KBM-7 (cell line): Measurements from ENCODE around the gene GLTP.
"Not testable (repeated sequence)": the region's sequence is repeated elsewhere in the genome, so short reads cannot be mapped to it uniquely, and the experiment has no call there.

Source experiments
- DNase-seq: peaks from one replicate; pipeline ENCODE4 v3.0.0-alpha.2; 2015
- in situ Hi-C: fragments of 300-500 bp; cut with MboI; formaldehyde crosslinking; loops from 2 replicates; pipeline ENCODE4 v1.14.3; 2020; ENCODE audit warnings: low sequenced_read_pairs, low pct_unique_long_range_greater_than_20kb, mixed read lengths

The GLTP gene

GRCh38 chr12:109881752-109882151, 1.4 kb upstream of the GLTP start:
- in situ Hi-C loops, result no loop called here
- no peak for DNase-seq

- no peak for DNase-seq
- in situ Hi-C loops, result no loop called here
Measured at GRCh38 chr12:109880938-109881337, 597 bp upstream of the GLTP start.

GRCh38 chr12:109879351-109880042, 844 bp downstream of the GLTP start:
- in situ Hi-C loops, result no loop called here
- DNase-seq, result no peak

DNA sequence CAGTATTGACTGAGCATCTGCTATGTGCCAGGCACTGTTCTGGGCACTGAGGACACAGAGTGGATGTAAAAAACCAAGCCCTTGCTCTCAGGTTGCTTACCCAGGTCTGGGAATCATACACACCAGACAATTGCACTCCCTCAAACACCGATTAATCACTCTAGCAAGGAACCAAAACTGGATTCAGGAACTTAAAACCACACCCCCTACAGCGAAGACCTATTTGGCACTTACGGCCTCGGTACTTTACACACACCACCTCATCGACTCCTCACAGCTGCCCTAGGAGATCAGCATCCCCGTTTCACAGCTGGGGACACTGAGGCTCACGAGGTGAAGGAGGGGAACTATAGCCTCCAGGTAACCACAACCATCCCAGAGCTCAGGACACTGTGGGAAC, 1.6 kb downstream of the GLTP start:
- in situ Hi-C loops, result no loop called here
- DNase-seq, result peak; percentile 30

DNA sequence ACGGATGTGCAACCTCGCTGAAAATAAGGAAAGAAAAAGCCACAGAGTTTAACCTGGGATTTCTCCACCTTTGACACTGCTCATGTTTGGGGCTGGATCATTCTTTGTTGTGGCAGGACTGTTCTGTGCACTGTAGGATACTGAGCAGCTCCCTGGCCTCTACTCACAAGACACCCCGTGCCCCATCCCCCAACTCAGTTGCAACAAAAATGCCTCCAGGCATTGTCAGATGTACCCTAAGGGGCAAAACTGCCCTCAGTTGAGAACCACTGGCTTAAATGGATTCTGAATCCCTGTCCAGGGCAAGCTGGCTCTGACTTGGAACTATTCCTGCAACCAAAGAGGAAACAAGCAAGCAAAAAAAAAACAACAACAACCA, 2.1 kb downstream of the GLTP start:
- in situ Hi-C loops, result no loop called here
- DNase-seq, result no peak

- in situ Hi-C loops, result no loop called here
- DNase-seq, result no peak
Measured at GRCh38 chr12:109877504-109878246, 2.7 kb downstream of the GLTP start.

- in situ Hi-C loops, result no loop called here
- no peak for DNase-seq
Measured at GRCh38 chr12:109876406-109876805, 3.9 kb downstream of the GLTP start.

DNA sequence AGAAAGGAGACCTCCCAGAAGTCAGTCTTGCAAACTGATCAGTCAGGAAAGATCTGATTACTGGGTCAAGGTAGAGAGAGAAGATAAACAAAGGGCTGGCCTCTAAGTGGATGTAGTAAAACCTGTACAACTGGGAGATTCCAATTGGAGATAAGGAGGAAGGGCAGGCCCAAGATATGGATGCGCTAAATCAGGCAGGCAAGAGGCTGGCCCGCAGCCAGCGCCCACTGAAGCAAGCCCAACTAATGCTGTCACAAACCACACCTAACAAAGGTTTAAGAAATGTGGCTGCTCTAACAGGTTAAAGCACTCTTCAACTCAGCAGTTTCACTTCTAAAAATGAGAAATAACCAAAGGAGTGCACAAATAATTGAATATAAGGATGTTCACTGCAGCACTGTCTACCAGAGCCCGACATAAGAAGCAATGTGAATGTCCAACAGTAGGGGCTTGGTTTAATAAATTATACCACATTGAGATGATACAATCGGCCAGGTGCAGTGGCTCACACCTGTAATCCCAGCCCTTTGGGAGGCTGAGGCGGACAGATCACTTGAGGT, 4.7 kb downstream of the GLTP start:
- peak; percentile 35 for DNase-seq
- in situ Hi-C loops, result no loop called here

GRCh38 chr12:109873653-109874052, 6.7 kb downstream of the GLTP start:
- DNase-seq, result no peak
- in situ Hi-C loops, result no loop called here

DNA sequence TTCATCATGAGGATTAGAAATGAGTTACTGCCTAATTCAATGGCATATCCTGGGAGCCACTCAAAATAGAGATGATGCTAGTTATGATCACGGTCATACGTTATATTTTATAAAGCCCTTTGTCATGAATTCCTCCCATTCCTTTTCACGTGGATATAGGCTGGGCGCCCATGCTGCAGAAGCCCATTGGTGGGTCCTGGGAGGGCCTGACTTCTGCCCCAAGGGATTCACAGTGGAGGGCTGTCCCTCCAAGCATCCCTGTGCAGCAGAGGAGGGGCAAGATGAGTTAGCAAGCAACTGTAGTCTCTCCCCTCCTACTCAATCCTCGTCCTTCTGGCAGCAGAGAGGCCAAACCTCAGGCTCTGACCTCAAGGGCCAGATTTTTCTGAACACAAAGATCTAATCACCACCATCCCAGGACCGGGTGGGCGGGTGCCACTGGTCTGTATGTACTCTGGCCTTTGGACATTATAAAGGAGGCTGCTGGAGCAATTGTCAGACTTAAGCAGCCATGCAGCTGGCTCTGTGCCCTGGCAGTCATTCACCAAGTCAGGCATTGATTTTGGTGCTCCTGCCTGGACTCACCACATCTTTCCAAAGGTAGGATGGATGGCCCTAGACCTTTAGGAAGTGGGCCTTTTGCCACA, 8.6 kb downstream of the GLTP start:
- no peak for DNase-seq
- in situ Hi-C loops, result no loop called here

GRCh38 chr12:109870648-109871047, 9.7 kb downstream of the GLTP start:
- no peak for DNase-seq
- in situ Hi-C loops, result no loop called here

GRCh38 chr12:109868182-109869051, 11.9 kb downstream of the GLTP start:
- no peak for DNase-seq
- in situ Hi-C loops, result no loop called here

- no peak for DNase-seq
Measured at GRCh38 chr12:109864916-109865315, 15.4 kb downstream of the GLTP start.

DNA sequence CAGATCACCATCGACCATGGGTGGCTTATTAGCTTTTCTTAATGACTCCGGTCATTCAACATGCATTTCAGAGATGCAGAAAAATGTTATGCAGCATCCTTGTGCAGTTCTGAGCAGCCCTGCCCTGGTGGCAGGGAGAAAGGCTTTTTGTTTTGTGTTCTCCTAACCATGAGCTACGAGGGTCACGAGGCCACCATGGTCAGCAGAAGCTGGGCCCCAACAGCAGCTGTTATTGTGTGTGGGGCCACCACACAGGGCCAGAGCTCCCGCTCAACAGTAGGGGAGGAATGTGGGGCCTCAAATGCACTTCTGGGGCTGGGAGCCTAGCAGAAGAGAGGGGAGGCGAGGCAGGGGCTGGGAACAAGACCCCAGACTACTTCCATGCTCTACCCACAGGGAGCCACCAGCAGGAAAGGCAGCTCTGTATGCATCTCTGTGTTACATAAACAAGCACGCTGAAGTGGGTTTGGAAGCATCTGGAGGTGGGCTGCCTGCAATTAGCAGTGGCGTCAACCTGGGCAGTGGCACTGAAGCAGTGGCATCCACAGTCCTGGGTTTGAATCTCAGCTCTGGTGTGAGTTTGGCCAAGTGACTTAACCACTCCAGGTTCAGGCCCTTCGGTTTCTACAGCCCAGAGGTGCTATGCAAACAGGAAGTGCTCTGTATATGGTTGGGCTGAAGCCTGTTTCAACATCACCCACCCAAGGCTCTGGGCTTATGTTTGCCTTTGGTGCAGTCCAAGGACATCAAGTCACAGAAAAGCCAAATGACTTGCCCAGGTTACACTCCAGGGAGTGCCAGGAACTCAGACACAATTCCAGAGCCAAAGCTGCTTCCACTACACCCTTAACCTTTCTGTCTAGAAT, 16.3 kb downstream of the GLTP start:
- no peak for DNase-seq
- in situ Hi-C loops, result no loop called here

More at GRCh38 chr12:109864916-109865315, 15.4 kb downstream of the GLTP start:
- in situ Hi-C loops, result no loop called here

GRCh38 chr12:109862491-109862890, 17.9 kb downstream of the GLTP start:
- in situ Hi-C loops, result not testable (repeated sequence)

DNA sequence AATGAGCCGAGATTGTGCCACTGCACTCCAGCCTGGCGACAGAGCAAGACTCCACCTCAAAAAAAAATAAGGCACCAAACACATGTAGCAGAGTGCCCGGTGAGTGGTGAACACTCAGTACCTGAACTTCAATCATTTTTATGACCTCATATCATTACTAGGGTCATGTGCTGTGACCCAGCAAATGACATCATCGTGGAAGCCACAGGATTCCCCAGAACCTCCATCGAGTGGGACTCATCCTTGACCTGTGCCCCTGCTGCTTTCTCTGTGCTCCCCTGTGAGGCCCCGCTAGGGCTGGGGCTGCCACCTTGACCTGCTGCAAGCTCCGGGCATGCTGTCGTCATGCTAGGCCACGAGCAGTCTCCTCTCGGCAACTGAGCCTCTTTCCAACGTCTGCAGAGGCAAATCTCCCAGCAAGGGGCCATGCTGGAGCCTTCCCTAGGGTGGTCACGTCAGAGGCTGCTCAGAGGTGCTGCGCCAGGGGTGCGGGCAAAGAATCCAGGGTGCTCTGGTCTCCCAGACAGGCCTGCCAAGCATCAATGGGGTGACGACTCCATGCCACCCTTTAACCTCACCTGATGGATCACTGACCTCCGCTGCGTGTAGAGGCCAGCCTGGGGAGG, 18.5 kb downstream of the GLTP start:
- in situ Hi-C loops, result no loop called here
- no peak for DNase-seq

More at GRCh38 chr12:109862491-109862890, 17.9 kb downstream of the GLTP start:
- not testable (repeated sequence) for DNase-seq

GRCh38 chr12:109860977-109861376, 19.4 kb downstream of the GLTP start:
- in situ Hi-C loops, result no loop called here

GRCh38 chr12:109858764-109859163, 21.6 kb downstream of the GLTP start:
- in situ Hi-C loops, result no loop called here

More at GRCh38 chr12:109860977-109861376, 19.4 kb downstream of the GLTP start:
- DNase-seq, result no peak

More at GRCh38 chr12:109858764-109859163, 21.6 kb downstream of the GLTP start:
- peak; percentile 22 for DNase-seq
